ENCODE results near the gene WDR59. TPM values are rescaled to one million over a fixed set of nuclear protein-coding genes. Genes with fewer than 3 reads are reported as not detected.

The WDR59 gene
- total and polyA plus RNA-seq, 2 of the 4 experiments (the other 2 are of a cell fraction) = 29.4 to 44.6 TPM

GRCh38 chr16:74997042-74997491 lies 12.1 kb upstream of the WDR59 start:
- H3K18ac ChIP-seq (ENCODE audit: low read depth, low read length) = no peak overlapping the region

More at GRCh38 chr16:74997042-74997491, 12.1 kb upstream of the WDR59 start:
- H3K27ac ChIP-seq (ENCODE audit: insufficient read depth, low read length) = no peak overlapping the region
- no CpG with 5 or more reads among the region's 8 CpGs for WGBS, 2 experiments (ENCODE audit: extremely low coverage in 2 of 2, insufficient read length in 1 of 2)
- H3K36me3 ChIP-seq (ENCODE audit: control insufficient read depth, insufficient read depth, low read length) = no peaks in the 10 kb centered on the region
- no peak overlapping the region for H3K14ac ChIP-seq (replicated peaks; ENCODE audit: low read depth, low read length)
- CTCF ChIA-PET = interaction anchor here (3.1 kb wide), 1 partner anchor 114 kb away, joined by 15 read pairs; no protein-coding TSS in a partner anchor
- H3K9me3 ChIP-seq (ENCODE audit: control insufficient read depth, insufficient read depth, low read length) = no peaks in the 10 kb centered on the region
- no peak overlapping the region for H3K9ac ChIP-seq (ENCODE audit: low read depth, low read length)
- no peaks in the 10 kb centered on the region for H3K27me3 ChIP-seq (ENCODE audit: control insufficient read depth, insufficient read depth, low read length)
- H2AFZ ChIP-seq (replicated peaks; ENCODE audit: low read length, poor library complexity) = no peak overlapping the region
- H3K56ac ChIP-seq (ENCODE audit: extremely low read depth, insufficient read depth, low read length) = no peak overlapping the region
- H4K8ac ChIP-seq (ENCODE audit: low read depth in 2 of 2, low read length in 2 of 2) = no peak overlapping the region
- H4K20me1 ChIP-seq (ENCODE audit: insufficient read depth, low read length) = peaks cover 24% of the 10 kb centered on the region
- in situ Hi-C loops (cut with MboI; ENCODE audit: low sequenced_read_pairs) (no loop called here), dilution Hi-C loops (cut with HindIII; ENCODE audit: low sequenced_read_pairs, unreplicated experiment) (no loop called here), intact Hi-C loops (cut with micrococcal nuclease) (no loop called here)
- H3K4me2 ChIP-seq (ENCODE audit: low read depth, low read length) = no peak overlapping the region
- no peak for TF ChIP-seq NFE2L2 (IDR thresholded peaks at IDR 0.05; ENCODE audit: low read depth, low read length)
- TF ChIP-seq SMC3 (IDR thresholded peaks at IDR 0.05; ENCODE audit: low read depth, low read length) = no peak
- no peak for TF ChIP-seq RFX5 (IDR thresholded peaks at IDR 0.05; ENCODE audit: low read depth, low read length)
- no peak for TF ChIP-seq RAD21 (IDR thresholded peaks at IDR 0.05; ENCODE audit: low read length)
- TF ChIP-seq, protein P1, sequence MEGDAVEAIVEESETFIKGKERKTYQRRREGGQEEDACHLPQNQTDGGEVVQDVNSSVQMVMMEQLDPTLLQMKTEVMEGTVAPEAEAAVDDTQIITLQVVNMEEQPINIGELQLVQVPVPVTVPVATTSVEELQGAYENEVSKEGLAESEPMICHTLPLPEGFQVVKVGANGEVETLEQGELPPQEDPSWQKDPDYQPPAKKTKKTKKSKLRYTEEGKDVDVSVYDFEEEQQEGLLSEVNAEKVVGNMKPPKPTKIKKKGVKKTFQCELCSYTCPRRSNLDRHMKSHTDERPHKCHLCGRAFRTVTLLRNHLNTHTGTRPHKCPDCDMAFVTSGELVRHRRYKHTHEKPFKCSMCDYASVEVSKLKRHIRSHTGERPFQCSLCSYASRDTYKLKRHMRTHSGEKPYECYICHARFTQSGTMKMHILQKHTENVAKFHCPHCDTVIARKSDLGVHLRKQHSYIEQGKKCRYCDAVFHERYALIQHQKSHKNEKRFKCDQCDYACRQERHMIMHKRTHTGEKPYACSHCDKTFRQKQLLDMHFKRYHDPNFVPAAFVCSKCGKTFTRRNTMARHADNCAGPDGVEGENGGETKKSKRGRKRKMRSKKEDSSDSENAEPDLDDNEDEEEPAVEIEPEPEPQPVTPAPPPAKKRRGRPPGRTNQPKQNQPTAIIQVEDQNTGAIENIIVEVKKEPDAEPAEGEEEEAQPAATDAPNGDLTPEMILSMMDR (conservative IDR thresholded peaks at IDR 0.05; ENCODE audit: low read depth, low read length) = no peak
- no peak overlapping the region for H2BK120ac ChIP-seq (ENCODE audit: low read depth, low read length)
- H2BK15ac ChIP-seq (ENCODE audit: low read depth, low read length) = no peak overlapping the region
- no peak overlapping the region for H2AK5ac ChIP-seq (ENCODE audit: low read depth, low read length)
- H2BK20ac ChIP-seq (ENCODE audit: low read depth, low read length) = no peak overlapping the region
- H3K23ac ChIP-seq (ENCODE audit: low read depth, low read length) = no peak overlapping the region
- ATAC-seq (ENCODE audit: low read depth) = no peak
- H4K91ac ChIP-seq (ENCODE audit: insufficient read depth, low read depth, low read length) = no peak overlapping the region
- H3K4me3 ChIP-seq (ENCODE audit: insufficient read depth, low read depth, low read length) = no peak overlapping the region
- no peak overlapping the region for H2BK5ac ChIP-seq (ENCODE audit: low read depth, low read length, poor library complexity, severe bottlenecking)
- H4K5ac ChIP-seq (ENCODE audit: low read depth, low read length) = no peak overlapping the region
- H2AK9ac ChIP-seq (replicated peaks; ENCODE audit: low read depth, low read length, poor library complexity) = no peak overlapping the region
- H3K79me1 ChIP-seq (ENCODE audit: low read depth in 1 of 2, low read length in 2 of 2) = peaks cover 14 to 23% of the 10 kb centered on the region in 2 experiments
- 0 out of 2 replicates have a peak, but pooled peaks cover 4% of the 10 kb centered on the region for H3K9me1 ChIP-seq (ENCODE audit: insufficient read depth, low read length)
- BruUV-seq (replicated peaks) = no TSS peak
- H3K4ac ChIP-seq (ENCODE audit: low read depth, low read length) = no peak overlapping the region
- POLR2A ChIA-PET (ENCODE audit: unreplicated experiment) = no interaction called here
- H3K4me1 ChIP-seq (ENCODE audit: control insufficient read depth, insufficient read depth, low read length) = peaks cover 6% of the 10 kb centered on the region
- DNase-seq = no peak

Data from IMR-90 (cell line).